ENCODE data around the gene DSCAML1.

DSCAML1 gene

GRCh38 chr11:117585631-117586030 lies 211.4 kb downstream of the DSCAML1 start:
- ChIA-PET CTCF (no interaction called here), POLR2A (no interaction called here)
- DNase-seq (ENCODE audit: low read depth, low spot score), result no peak
- TF ChIP-seq CTCF (IDR thresholded peaks at IDR 0.05; ENCODE audit: insufficient read depth, low read length, missing control alignments), result no peak
- no peak overlapping the region for H3K4me3 ChIP-seq (ENCODE audit: low read depth, low read length)

- ChIA-PET CTCF (interaction anchor here (1.2 kb wide), 1 partner anchor 158 kb away, joined by 4 read pairs; no protein-coding TSS in a partner anchor), POLR2A (no interaction called here)
- H3K4me3 ChIP-seq (ENCODE audit: low read depth, low read length), result no peak overlapping the region
- DNase-seq (ENCODE audit: low read depth, low spot score), result no peak
- TF ChIP-seq CTCF (IDR thresholded peaks at IDR 0.05; ENCODE audit: insufficient read depth, low read length, missing control alignments), result no peak
Observed at GRCh38 chr11:117584056-117584830, 212.8 kb downstream of the DSCAML1 start.

- ChIA-PET CTCF (no interaction called here), POLR2A (no interaction called here)
- H3K4me3 ChIP-seq (ENCODE audit: low read depth, low read length), result no peak overlapping the region
- no peak for DNase-seq (ENCODE audit: low read depth, low spot score)
- TF ChIP-seq CTCF (IDR thresholded peaks at IDR 0.05; ENCODE audit: insufficient read depth, low read length, missing control alignments), result no peak
Observed at GRCh38 chr11:117583063-117583801, 213.8 kb downstream of the DSCAML1 start.

GRCh38 chr11:117582433-117582832 lies 214.6 kb downstream of the DSCAML1 start:
- TF ChIP-seq CTCF (IDR thresholded peaks at IDR 0.05; ENCODE audit: insufficient read depth, low read length, missing control alignments), result no peak
- ChIA-PET CTCF (no interaction called here), POLR2A (no interaction called here)
- no peak overlapping the region for H3K4me3 ChIP-seq (ENCODE audit: low read depth, low read length)
- no peak for DNase-seq (ENCODE audit: low read depth, low spot score)

- POLR2A ChIA-PET, result no interaction called here
- CTCF ChIA-PET, result interaction anchor here (0.6 kb wide), 1 partner anchor 65 kb away, joined by 3 read pairs; no protein-coding TSS in a partner anchor
- H3K4me3 ChIP-seq (ENCODE audit: low read depth, low read length), result no peak overlapping the region
- no peak for DNase-seq (ENCODE audit: low read depth, low spot score)
- TF ChIP-seq CTCF (IDR thresholded peaks at IDR 0.05; ENCODE audit: insufficient read depth, low read length, missing control alignments), result no peak
Observed at GRCh38 chr11:117580866-117581265, 216.2 kb downstream of the DSCAML1 start.

GRCh38 chr11:117579161-117579560 lies 217.9 kb downstream of the DSCAML1 start:
- DNase-seq (ENCODE audit: low read depth, low spot score), result no peak

More at GRCh38 chr11:117579161-117579560, 217.9 kb downstream of the DSCAML1 start:
- ChIA-PET CTCF (no interaction called here), POLR2A (no interaction called here)
- H3K4me3 ChIP-seq (ENCODE audit: low read depth, low read length), result no peak overlapping the region
- TF ChIP-seq CTCF (IDR thresholded peaks at IDR 0.05; ENCODE audit: insufficient read depth, low read length, missing control alignments), result no peak
